Gastrocnemius medialis (tissue), 4 donors: ENCODE measurements around the gene KCNK3.

Experiments
- POLR2A ChIP-seq, 2 donors: fragments of 450-650 bp; IDR thresholded peaks; one replicate each; pipeline ENCODE4 v1.6.1; 2017; ENCODE audit warnings: antibody characterized with exemption in 2 of 2, mild to moderate bottlenecking in 2 of 2, moderate library complexity in 2 of 2
- TF ChIP-seq, protein P1 (sequence below), 5 experiments: fragments of 450-650 bp in 3 of 5; fragments of 200-600 bp in 2 of 5; sonication (generic) in 2 of 5; IDR thresholded peaks in 4 of 5; conservative IDR thresholded peaks in 1 of 5; 1 replicate in 4 of 5; 2 replicates in 1 of 5; pipeline ENCODE4 v1.5.1; 2016 to 2019; ENCODE audit warnings: antibody characterized with exemption in 5 of 5, mild to moderate bottlenecking in 3 of 5, moderate library complexity in 3 of 5

DNA sequence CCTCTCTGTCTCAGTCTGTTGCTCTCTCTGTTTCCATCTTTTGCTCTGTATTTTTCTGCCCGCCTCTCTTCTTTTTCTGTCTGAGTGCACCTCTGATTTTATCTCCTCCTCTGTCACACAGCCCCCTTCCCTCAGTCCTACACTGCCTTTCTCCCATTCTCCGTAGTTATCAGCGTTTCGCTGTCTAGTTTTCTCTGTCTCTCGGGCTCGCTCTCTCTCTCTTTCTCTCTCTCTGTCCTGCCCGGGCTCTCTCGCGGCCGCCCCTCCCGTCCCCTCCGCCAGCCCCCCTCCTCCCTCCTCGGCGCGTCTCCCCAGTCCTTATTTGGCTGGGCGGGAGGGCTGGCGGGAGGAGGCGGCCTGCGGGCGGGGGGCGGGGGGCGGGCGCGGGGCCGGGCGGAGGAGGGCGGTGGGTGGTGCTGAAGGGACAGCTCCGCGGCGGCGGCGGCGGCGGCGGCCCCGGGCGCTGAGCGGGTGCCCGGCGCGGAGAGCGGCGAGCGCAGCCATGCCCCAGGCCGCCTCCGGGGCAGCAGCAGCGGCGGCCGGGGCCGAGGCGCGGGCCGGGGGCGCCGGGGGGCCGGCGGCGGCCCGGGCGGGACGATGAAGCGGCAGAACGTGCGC is at the start of gene KCNK3:
- TF ChIP-seq, protein P1, sequence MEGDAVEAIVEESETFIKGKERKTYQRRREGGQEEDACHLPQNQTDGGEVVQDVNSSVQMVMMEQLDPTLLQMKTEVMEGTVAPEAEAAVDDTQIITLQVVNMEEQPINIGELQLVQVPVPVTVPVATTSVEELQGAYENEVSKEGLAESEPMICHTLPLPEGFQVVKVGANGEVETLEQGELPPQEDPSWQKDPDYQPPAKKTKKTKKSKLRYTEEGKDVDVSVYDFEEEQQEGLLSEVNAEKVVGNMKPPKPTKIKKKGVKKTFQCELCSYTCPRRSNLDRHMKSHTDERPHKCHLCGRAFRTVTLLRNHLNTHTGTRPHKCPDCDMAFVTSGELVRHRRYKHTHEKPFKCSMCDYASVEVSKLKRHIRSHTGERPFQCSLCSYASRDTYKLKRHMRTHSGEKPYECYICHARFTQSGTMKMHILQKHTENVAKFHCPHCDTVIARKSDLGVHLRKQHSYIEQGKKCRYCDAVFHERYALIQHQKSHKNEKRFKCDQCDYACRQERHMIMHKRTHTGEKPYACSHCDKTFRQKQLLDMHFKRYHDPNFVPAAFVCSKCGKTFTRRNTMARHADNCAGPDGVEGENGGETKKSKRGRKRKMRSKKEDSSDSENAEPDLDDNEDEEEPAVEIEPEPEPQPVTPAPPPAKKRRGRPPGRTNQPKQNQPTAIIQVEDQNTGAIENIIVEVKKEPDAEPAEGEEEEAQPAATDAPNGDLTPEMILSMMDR (IDR thresholded peaks at IDR 0.05 in 4 of 5, conservative IDR thresholded peaks at IDR 0.05 in 1 of 5): no peak
- no peak for TF ChIP-seq POLR2A (IDR thresholded peaks at IDR 0.05)
